IgD-negative memory B cell (primary cell): ENCODE measurements around the gene SORCS3. TPM values are rescaled to one million over a fixed set of nuclear protein-coding genes. Genes with fewer than 3 reads are reported as not detected.

Experiments used
- H3K27ac Mint-ChIP-seq, 3 donors: one replicate each; pipeline ENCODE4 v1.8.0; 2020 to 2022; ENCODE audit warnings: mild to moderate bottlenecking in 3 of 3, mixed read lengths in 3 of 3, moderate library complexity in 1 of 3
- H3K27me3 Mint-ChIP-seq: one replicate; pipeline ENCODE4 v1.8.0; 2021; ENCODE audit warnings: mixed read lengths
- H3K36me3 Mint-ChIP-seq: one replicate; pipeline ENCODE4 v1.8.0; 2020; ENCODE audit warnings: mild to moderate bottlenecking, mixed read lengths
- H3K4me1 Mint-ChIP-seq, 3 donors: one replicate each; pipeline ENCODE4 v1.8.0; 2020 to 2022; ENCODE audit warnings: mixed read lengths in 3 of 3, mild to moderate bottlenecking in 1 of 3
- H3K4me3 Mint-ChIP-seq, 4 donors: one replicate each; pipeline ENCODE4 v1.8.0; 2020 to 2022; ENCODE audit warnings: mild to moderate bottlenecking in 4 of 4, mixed read lengths in 4 of 4, moderate library complexity in 3 of 4
- H3K9me3 Mint-ChIP-seq, 3 donors: one replicate each; pipeline ENCODE4 v1.8.0; 2020 to 2021; ENCODE audit warnings: mixed read lengths in 3 of 3, mild to moderate bottlenecking in 1 of 3
- polyA plus RNA-seq: library from polyadenylated mRNA; unstranded; fragments of 300-500 nt; fragmentation: Illumina TruSeq; gene quantifications from one replicate; pipeline ENCODE4 v1.2.3, GENCODE V29; 2021

The SORCS3 gene
- polyA plus RNA-seq, 1 donor from 2014 or later, result not detected

DNA sequence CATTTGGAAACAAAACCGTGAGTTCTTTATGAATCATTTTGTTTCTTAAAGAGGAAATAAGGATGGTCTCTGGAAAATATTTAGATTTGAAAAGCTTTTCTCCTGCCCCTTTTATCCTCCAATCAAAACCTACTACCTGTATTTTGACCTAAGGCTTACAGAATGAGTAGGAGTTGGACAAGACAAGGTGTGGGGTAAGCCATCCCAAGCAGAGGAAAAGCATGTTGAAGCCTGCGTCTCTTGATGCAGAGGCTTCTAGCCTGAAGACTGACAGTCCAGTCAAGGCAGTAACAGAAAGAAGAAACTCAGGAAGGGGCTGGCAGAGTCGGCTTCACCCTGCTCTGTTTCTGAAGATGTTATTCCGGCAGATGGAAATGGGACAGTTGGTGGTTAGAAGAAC, 551.1 kb downstream of the SORCS3 start:
- Mint-ChIP-seq H3K27ac (no peak overlapping the region), H3K4me1 (no peaks in the 10 kb centered on the region), H3K27me3 (peaks cover 2% of the 10 kb centered on the region), H3K4me3 (no peak overlapping the region), H3K36me3 (no peaks in the 10 kb centered on the region), H3K9me3 (peaks cover 0 to 7% (median 4%) of the 10 kb centered on the region in 3 donors)

DNA sequence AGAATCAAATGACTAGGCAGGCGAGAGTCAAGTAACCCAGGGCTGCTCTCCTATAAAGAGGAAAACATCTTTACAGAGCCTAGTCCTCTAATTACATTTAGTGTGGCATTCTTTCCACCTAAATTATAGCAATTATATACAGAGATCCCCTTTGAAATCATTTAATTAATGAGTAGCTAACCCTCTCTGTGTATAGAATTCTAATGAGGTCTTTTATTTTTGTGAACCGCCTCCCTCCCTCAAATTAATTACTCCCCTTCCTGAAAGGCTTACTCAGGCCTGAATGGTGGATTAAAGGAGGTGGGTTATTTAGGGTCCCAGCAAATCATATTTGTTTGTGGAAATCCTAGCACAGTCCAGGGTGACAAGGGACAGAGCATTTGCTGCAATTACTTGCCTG, 551.8 kb downstream of the SORCS3 start:
- H3K27me3 Mint-ChIP-seq, result peaks cover 2% of the 10 kb centered on the region
- peaks cover 3 to 7% (median 4%) of the 10 kb centered on the region in 3 donors for H3K9me3 Mint-ChIP-seq
- no peaks in the 10 kb centered on the region for H3K4me1 Mint-ChIP-seq
- H3K36me3 Mint-ChIP-seq, result no peaks in the 10 kb centered on the region
- no peak overlapping the region for H3K27ac Mint-ChIP-seq
- no peak overlapping the region for H3K4me3 Mint-ChIP-seq

DNA sequence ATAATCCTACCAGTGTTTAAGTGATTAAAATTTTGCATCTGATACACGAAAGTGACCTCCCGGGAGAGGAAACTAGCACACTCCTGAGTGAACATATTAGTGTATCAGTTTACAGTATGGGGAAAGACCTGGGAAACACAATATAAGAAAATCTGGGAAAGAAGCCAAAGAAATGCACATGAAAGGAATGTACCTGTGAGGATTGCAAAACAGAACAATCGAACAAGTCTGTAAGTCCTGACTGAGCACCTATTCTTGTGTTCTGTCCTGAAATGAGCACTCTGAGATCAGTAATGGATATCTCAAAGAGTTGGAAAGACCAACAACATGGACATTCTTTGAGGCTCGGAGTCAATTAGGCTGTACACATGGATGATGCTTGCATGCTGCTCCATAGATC, 554.7 kb downstream of the SORCS3 start:
- H3K36me3 Mint-ChIP-seq, result no peaks in the 10 kb centered on the region
- peaks cover 5 to 7% (median 5%) of the 10 kb centered on the region in 3 donors for H3K9me3 Mint-ChIP-seq
- no peaks in the 10 kb centered on the region for H3K4me1 Mint-ChIP-seq
- no peak overlapping the region for H3K27ac Mint-ChIP-seq
- no peaks in the 10 kb centered on the region for H3K27me3 Mint-ChIP-seq
- no peak overlapping the region for H3K4me3 Mint-ChIP-seq

DNA sequence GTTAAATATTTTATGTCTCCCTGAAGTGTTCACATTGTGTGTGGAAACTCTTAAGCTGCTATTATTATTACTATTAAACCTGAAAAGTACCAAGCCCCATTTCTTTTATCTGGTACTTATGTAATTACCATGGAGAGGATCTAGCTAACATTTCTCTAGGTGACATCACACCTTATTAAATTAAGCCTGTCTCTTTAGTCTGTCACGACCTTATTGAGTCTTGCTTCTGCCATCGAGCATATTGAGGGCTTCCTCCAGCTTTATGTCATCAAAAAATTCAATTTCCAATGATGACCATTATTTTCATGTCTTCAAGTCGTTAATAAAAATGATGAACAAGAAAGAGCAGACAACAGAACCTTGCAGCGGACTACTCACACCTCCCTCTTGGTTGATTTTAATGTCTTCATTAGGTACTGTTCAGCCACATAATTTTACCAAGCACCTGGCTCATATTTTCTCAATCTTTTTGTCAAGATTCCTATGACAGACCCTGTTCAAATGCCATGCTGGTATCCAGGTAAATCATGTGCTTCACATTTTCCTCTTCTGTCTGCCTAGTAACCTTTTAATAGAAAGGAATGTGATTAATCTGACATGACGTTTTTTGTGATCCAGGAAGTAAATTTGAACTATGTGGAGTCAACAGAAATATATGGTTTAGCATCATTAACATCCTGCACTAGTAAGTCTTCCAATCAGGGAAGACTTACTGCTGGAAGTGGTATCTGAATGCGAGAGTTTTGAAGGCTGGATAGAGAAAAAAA, 556.7 kb downstream of the SORCS3 start:
- no peak overlapping the region for H3K27ac Mint-ChIP-seq
- H3K4me1 Mint-ChIP-seq, result no peaks in the 10 kb centered on the region
- H3K9me3 Mint-ChIP-seq, result peaks cover 5 to 15% (median 7%) of the 10 kb centered on the region in 3 donors
- no peak overlapping the region for H3K4me3 Mint-ChIP-seq
- H3K36me3 Mint-ChIP-seq, result no peaks in the 10 kb centered on the region
- no peaks in the 10 kb centered on the region for H3K27me3 Mint-ChIP-seq

DNA sequence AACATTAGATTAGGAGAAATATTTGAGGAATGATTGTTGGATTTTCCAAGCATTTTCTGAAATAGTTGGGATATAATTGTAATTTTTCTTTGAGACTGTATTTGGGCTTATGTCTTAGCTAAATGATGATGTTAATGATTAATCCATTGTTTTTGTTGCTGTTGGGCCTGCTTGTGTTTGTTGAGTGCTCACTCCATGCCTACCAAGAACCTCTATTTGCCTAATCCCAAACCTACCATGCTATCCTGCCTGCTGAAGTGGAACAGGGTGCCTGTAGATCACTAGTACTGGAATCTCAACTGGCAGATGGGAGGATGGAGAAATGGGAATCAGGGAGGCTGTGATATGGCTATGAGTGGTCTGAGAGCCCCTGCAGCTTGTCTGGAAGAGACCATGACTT, 565.5 kb downstream of the SORCS3 start:
- H3K4me3 Mint-ChIP-seq, result no peak overlapping the region
- H3K27me3 Mint-ChIP-seq, result no peaks in the 10 kb centered on the region
- no peaks in the 10 kb centered on the region for H3K4me1 Mint-ChIP-seq
- no peaks in the 10 kb centered on the region for H3K36me3 Mint-ChIP-seq
- H3K9me3 Mint-ChIP-seq, result peaks cover 0 to 8% (median 4%) of the 10 kb centered on the region in 3 donors
- no peak overlapping the region for H3K27ac Mint-ChIP-seq

DNA sequence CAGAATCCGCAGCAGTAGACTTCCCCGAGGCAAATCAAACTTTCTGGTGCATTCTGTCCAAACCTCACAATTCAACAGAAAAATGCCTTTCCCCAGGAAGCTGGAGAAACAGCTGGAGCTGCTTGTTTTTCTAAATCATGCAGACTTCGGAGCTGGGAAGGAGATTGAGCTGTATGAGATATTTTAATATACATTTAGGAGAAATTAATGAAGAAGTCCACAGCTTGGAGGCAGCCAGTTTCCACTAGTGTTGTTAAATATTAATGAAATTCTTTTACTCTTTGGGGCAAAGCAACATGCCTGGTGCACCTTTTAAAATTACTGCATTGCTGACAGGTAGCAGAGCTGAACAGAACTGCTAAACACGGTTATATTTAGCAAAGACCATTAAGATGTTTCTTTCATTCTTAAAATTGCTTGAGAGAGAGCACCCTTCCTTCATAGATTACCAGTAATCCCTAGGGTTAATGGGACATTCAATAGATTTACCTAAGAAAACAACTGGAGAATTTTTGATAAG, 566.4 kb downstream of the SORCS3 start:
- no peaks in the 10 kb centered on the region for H3K4me1 Mint-ChIP-seq
- no peaks in the 10 kb centered on the region for H3K36me3 Mint-ChIP-seq
- H3K27me3 Mint-ChIP-seq, result no peaks in the 10 kb centered on the region
- no peak overlapping the region for H3K4me3 Mint-ChIP-seq
- peaks cover 0 to 4% (median 3%) of the 10 kb centered on the region in 3 donors for H3K9me3 Mint-ChIP-seq
- no peak overlapping the region for H3K27ac Mint-ChIP-seq

DNA sequence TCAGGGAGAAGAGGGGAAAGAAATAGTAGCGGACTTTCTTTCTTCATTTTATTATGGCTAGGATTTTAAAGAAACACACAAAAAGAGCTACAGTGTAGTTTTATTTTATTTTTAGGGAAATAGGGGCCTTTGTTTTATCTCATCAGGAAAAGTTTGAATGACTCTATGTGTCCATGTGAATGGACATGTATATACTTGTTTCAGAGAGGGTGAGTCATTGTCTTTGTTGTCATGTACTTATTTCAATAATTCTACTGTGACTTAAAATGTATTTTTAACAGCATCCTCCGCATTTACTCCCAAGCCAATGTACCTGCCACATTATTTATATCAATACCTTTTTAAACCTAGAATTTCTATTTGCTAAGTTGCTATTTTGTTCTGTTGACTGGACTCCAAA, 569.5 kb downstream of the SORCS3 start:
- H3K4me3 Mint-ChIP-seq, result no peak overlapping the region
- peaks cover 2 to 5% (median 4%) of the 10 kb centered on the region in 3 donors for H3K9me3 Mint-ChIP-seq
- no peaks in the 10 kb centered on the region for H3K36me3 Mint-ChIP-seq
- H3K4me1 Mint-ChIP-seq, result no peaks in the 10 kb centered on the region
- H3K27me3 Mint-ChIP-seq, result no peaks in the 10 kb centered on the region
- H3K27ac Mint-ChIP-seq, result no peak overlapping the region

DNA sequence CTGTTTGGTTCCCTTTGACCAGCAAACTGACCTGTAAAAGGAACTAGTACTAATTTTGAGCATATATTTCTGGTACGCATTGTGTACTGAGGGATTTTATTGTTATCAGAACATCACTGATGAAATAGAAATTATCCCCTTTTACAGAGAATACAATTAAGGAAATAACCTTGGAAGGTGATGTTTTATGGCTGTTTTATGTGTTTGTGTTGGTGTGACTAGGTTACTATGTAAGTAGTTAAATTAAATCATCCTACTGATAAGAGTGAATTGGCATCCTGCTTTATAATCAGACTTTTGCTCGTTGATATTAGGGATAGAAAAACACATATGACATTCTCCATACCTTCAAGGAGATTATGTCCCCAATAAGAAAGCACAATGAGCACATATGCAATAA, 596.6 kb downstream of the SORCS3 start:
- Mint-ChIP-seq H3K4me1 (no peaks in the 10 kb centered on the region), H3K27me3 (no peaks in the 10 kb centered on the region), H3K9me3 (peaks cover 0 to 4% (median 1%) of the 10 kb centered on the region in 3 donors), H3K36me3 (no peaks in the 10 kb centered on the region), H3K4me3 (no peak overlapping the region), H3K27ac (no peak overlapping the region)

DNA sequence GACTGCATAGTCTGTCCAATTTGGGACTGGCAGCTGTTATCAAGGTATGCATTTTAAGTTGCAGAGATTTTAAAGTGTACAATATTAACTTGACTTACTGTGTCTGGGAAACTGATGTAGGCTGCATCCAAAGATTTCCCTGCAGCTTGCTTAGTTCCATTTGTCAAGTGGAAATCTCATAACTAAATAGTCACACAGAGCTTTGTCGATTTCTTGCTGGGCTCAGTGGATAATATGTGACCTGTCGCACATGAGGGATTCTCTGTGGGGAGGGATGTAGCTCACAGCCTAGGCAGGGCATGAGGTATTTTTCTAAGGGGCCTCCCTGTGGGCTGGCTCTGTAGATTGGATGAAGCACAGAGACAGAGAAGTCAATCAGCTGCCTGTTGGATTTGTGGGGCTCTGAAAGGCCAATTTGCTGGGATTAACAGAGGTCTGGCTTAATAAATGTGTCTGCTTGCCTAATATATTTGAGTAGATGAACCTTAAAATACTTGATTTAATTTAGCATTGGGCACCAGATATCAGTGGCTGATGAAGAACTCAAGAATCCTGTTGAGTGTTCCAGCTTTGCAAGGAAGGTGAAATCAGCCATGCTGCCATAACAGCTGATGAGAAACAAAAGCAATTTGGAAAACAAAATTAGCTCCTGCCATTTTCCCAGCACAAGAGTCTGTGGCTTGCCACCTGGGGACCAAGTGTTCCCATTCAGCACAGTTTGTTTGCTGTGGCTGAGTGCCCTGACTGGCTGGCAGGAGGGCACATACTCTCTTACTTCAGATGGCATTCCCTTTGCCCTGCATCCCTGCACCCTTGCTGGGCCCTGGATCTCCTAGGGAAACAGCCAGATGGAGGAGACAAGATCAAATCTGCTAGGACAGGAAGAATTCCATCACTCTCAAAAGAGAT, 598.5 kb downstream of the SORCS3 start:
- no peaks in the 10 kb centered on the region for H3K36me3 Mint-ChIP-seq
- no peak overlapping the region for H3K4me3 Mint-ChIP-seq
- no peaks in the 10 kb centered on the region for H3K27me3 Mint-ChIP-seq
- peaks cover 0 to 1% (median 0%) of the 10 kb centered on the region in 3 donors for H3K9me3 Mint-ChIP-seq
- no peak overlapping the region for H3K27ac Mint-ChIP-seq
- no peaks in the 10 kb centered on the region for H3K4me1 Mint-ChIP-seq

DNA sequence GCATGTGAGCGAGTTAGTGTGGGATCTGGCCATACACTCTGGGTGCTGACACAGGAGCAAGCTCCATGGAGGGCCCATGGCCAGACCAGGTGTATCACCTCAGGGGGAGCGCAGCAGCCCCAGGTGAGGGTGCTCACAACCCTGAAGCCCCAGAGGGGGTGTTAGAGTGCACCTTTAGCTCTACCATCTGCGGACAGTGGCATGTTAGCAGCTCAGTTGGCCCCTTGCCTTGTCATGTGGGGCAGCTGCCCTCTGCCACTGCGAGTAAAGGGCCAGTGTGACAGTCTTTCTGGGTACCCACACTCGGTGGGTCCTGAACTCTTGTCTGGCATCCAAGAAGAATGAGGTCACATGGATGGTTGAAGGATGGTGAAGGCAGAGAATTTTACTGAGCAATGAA, 600.2 kb downstream of the SORCS3 start:
- Mint-ChIP-seq H3K9me3 (peaks cover 0 to 1% (median 0%) of the 10 kb centered on the region in 3 donors), H3K4me1 (no peaks in the 10 kb centered on the region), H3K27me3 (no peaks in the 10 kb centered on the region), H3K36me3 (no peaks in the 10 kb centered on the region), H3K27ac (no peak overlapping the region), H3K4me3 (no peak overlapping the region)

DNA sequence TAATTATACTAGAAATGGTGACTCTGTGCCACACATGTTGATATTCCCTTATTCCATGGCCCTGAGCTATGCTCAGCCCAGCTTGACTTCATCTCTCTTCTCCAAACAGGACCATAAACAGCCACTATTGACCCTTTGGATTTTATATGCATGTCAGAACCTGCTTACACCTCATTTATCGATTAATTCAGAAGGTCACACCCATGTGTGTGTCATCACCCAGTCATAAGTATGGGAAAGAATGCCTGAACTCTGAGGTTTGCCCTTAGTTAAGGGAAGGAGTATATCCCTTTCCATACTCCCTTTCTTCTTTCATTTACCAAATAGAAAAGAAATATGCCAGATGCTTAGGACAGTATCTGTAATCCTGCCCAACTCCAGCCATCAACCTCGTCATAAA, 602.3 kb downstream of the SORCS3 start:
- Mint-ChIP-seq H3K27ac (no peak overlapping the region), H3K27me3 (no peaks in the 10 kb centered on the region), H3K4me3 (no peak overlapping the region), H3K4me1 (no peaks in the 10 kb centered on the region), H3K9me3 (no peaks in the 10 kb centered on the region), H3K36me3 (no peaks in the 10 kb centered on the region)

DNA sequence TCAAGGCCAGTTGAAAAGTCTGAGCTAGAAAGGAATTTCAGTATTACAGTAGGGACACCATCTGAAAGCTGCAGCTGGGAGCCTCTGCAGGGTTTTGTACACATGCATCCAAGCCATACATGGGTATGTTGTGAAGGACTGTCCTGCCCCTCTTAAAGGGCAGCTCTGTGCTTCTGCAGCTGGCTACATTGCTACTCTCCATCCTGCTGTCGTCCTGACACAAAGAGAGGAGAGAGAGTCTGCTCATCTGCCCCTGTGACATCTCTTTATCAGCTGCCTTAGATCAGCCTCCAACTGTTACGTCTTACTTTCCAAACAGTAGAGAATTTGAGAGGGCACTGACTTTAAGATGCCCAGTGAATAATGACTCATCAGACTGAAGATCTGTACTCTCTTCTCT, 602.7 kb downstream of the SORCS3 start:
- Mint-ChIP-seq H3K4me3 (no peak overlapping the region), H3K9me3 (peaks cover 0 to 1% (median 0%) of the 10 kb centered on the region in 3 donors), H3K36me3 (no peaks in the 10 kb centered on the region), H3K27ac (no peak overlapping the region), H3K27me3 (no peaks in the 10 kb centered on the region), H3K4me1 (no peaks in the 10 kb centered on the region)

DNA sequence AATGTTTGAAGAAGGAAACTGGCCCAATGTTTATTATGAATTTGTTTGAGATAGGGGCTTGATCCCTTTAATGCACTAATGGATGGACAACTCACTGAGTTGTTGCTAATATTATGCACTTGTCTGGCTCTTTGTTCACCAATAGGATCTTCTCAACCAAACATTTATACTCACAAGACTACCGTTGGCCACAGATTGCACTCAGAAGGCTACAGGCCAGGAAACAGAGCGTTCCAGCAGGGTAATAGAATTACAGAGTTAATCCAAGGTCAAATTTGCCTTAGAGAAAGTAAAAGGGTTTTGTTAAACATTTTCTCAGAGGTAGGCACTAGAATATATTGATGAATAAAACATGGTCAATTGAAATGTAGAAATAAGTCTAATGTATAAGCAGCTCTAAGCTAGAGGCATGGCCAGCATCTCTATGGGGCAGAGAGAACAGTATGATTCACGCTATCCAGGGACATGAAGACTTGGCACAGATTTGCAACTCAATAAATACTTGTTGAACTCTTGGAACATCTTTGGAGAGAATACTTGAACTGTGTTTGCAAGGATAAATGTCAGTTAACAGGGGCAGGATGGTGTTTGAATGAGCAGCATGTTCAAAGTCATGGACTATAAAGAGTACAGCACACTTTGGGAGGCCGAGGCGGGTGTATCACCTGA, 606.9 kb downstream of the SORCS3 start:
- Mint-ChIP-seq H3K36me3 (no peaks in the 10 kb centered on the region), H3K27me3 (no peaks in the 10 kb centered on the region), H3K9me3 (peaks cover 0 to 5% (median 3%) of the 10 kb centered on the region in 3 donors), H3K4me3 (no peak overlapping the region), H3K4me1 (no peaks in the 10 kb centered on the region), H3K27ac (no peak overlapping the region)

DNA sequence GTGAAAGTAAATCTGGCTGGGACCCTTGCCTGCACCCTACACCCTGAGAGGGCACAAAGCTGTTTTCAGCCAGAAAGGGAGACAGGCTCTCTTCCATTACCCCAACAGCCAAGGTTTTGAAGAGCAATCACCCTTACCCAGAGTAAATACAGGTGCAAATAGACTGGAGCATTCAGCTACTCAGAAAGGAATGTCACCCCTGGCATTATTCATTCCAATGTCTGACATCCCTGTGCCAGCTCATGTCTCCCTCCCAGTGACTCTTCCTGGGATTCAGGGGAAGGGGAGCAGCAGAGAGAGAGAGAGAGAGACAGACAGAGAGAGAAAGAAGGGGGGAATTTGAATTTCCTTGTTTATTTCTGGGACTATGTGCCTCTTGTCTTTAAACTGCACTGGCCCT, 611.8 kb downstream of the SORCS3 start:
- Mint-ChIP-seq H3K4me1 (no peaks in the 10 kb centered on the region), H3K4me3 (no peak overlapping the region), H3K27me3 (no peaks in the 10 kb centered on the region), H3K36me3 (no peaks in the 10 kb centered on the region), H3K27ac (no peak overlapping the region), H3K9me3 (peaks cover 0 to 11% (median 9%) of the 10 kb centered on the region in 3 donors)
